Endothelial cell (in vitro differentiated cells): Measurements from ENCODE around the gene HUS1. TPM values are rescaled to one million over a fixed set of nuclear protein-coding genes. Genes with fewer than 3 reads are reported as not detected.
A peak's percentile ranks its signal among the peaks of the same experiment; 100 is the strongest.
"Not testable (repeated sequence)": the region's sequence is repeated elsewhere in the genome, so short reads cannot be mapped to it uniquely, and the experiment has no call there.

ENCODE experiments used
- DNase-seq: peaks from one replicate; pipeline ENCODE4 v3.0.0; 2021; ENCODE audit warnings: low spot score
- H3K27ac Mint-ChIP-seq: one replicate; pipeline ENCODE4 v1.8.0; 2021; ENCODE audit warnings: mixed read lengths, inconsistent platforms; ENCODE audit not compliant: unreplicated experiment
- H3K27me3 Mint-ChIP-seq: one replicate; pipeline ENCODE4 v1.8.0; 2021; ENCODE audit warnings: mild to moderate bottlenecking, moderate library complexity, mixed read lengths, inconsistent platforms; ENCODE audit not compliant: unreplicated experiment
- H3K36me3 Mint-ChIP-seq: one replicate; pipeline ENCODE4 v1.8.0; 2021; ENCODE audit warnings: mild to moderate bottlenecking, low read depth, mixed read lengths, inconsistent platforms; ENCODE audit not compliant: unreplicated experiment
- H3K4me1 Mint-ChIP-seq: one replicate; pipeline ENCODE4 v1.8.0; 2021; ENCODE audit warnings: mild to moderate bottlenecking, mixed read lengths, inconsistent platforms; ENCODE audit not compliant: unreplicated experiment
- H3K4me3 Mint-ChIP-seq: one replicate; pipeline ENCODE4 v1.8.0; 2021; ENCODE audit warnings: mild to moderate bottlenecking, mixed read lengths, inconsistent platforms; ENCODE audit not compliant: unreplicated experiment
- H3K9me3 Mint-ChIP-seq: one replicate; pipeline ENCODE4 v1.8.0; 2021; ENCODE audit warnings: mixed read lengths, inconsistent platforms; ENCODE audit not compliant: unreplicated experiment
- CTCF ChIP-seq: fragments of 200-600 bp; sonication (generic); IDR thresholded peaks from one replicate; pipeline ENCODE4 v1.5.0; 2021; ENCODE audit warnings: antibody characterized with exemption; ENCODE audit not compliant: unreplicated experiment
- total RNA-seq: library from RNA; stranded (reverse); fragmentation: NEBNext Ultra II Directional; extraction: Animal tissue kit (Norgen Biotek cat#: 25700); gene quantifications from one replicate; pipeline ENCODE4 v1.2.1, GENCODE V29; 2021; ENCODE audit not compliant: unreplicated experiment

HUS1 gene
- total RNA-seq, 1 donor from 2014 or later, result 27.4 TPM

GRCh38 chr7:47991741-47992311 lies 12.4 kb upstream of the HUS1 start:
- no peaks in the 10 kb centered on the region for H3K9me3 Mint-ChIP-seq
- H3K36me3 Mint-ChIP-seq, result no peaks in the 10 kb centered on the region
- peaks cover 3% of the 10 kb centered on the region for H3K27me3 Mint-ChIP-seq
- DNase-seq, result peak; percentile 83
- H3K27ac Mint-ChIP-seq, result peak overlapping the region; percentile 49
- peaks cover 15% of the 10 kb centered on the region for H3K4me1 Mint-ChIP-seq
- TF ChIP-seq CTCF, result no peak
- peak overlapping the region; percentile 89 for H3K4me3 Mint-ChIP-seq

GRCh38 chr7:47991270-47991669 lies 11.9 kb upstream of the HUS1 start:
- DNase-seq, result no peak
- no peak overlapping the region for H3K27ac Mint-ChIP-seq
- H3K27me3 Mint-ChIP-seq, result peaks cover 3% of the 10 kb centered on the region
- H3K4me1 Mint-ChIP-seq, result peaks cover 15% of the 10 kb centered on the region
- no peaks in the 10 kb centered on the region for H3K36me3 Mint-ChIP-seq
- H3K9me3 Mint-ChIP-seq, result no peaks in the 10 kb centered on the region
- no peak for TF ChIP-seq CTCF
- peak overlapping the region; percentile 35 for H3K4me3 Mint-ChIP-seq

GRCh38 chr7:47990592-47990991 lies 11.2 kb upstream of the HUS1 start:
- TF ChIP-seq CTCF, result no peak
- Mint-ChIP-seq H3K27me3 (peaks cover 3% of the 10 kb centered on the region), H3K9me3 (no peaks in the 10 kb centered on the region), H3K27ac (no peak overlapping the region), H3K4me1 (peaks cover 15% of the 10 kb centered on the region), H3K4me3 (no peak overlapping the region), H3K36me3 (no peaks in the 10 kb centered on the region)
- DNase-seq, result no peak

- not testable (repeated sequence) for H3K4me3 Mint-ChIP-seq, H3K9me3 Mint-ChIP-seq, DNase-seq, H3K27ac Mint-ChIP-seq, H3K27me3 Mint-ChIP-seq, H3K36me3 Mint-ChIP-seq
- H3K4me1 Mint-ChIP-seq, result peaks cover 15% of the 10 kb centered on the region
Measured at GRCh38 chr7:47989607-47990400, 10.4 kb upstream of the HUS1 start.

- Mint-ChIP-seq H3K27me3 (peaks cover 3% of the 10 kb centered on the region), H3K27ac (no peak overlapping the region), H3K9me3 (no peaks in the 10 kb centered on the region), H3K4me1 (peaks cover 15% of the 10 kb centered on the region), H3K4me3 (no peak overlapping the region), H3K36me3 (no peaks in the 10 kb centered on the region)
- TF ChIP-seq CTCF, result peak; percentile 35
- peak; percentile 20 for DNase-seq
Measured at GRCh38 chr7:47988496-47989386, 9.3 kb upstream of the HUS1 start.
